Left lung (tissue), 10 donors: ENCODE data around the gene BCAS3. TPM values are rescaled to one million over a fixed set of nuclear protein-coding genes. Genes with fewer than 3 reads are reported as not detected.
"Not testable (repeated sequence)": the region's sequence is repeated elsewhere in the genome, so short reads cannot be mapped to it uniquely, and the experiment has no call there.

Source experiments
- ATAC-seq: fragments of 200-7000 bp; cut with Tn5 transposase; one replicate; pipeline ENCODE4 v1.9.1; 2020; ENCODE audit warnings: moderate library complexity
- DNase-seq, 4 donors: peaks; one replicate each; pipeline ENCODE4 v3.0.0-alpha.2; 2013 to 2020
- H3K27ac ChIP-seq, 2 donors: fragments of 200-600 bp; sonication (generic) in 1 of 2; one replicate each; pipeline versions ENCODE4 v1.5.0 to v1.8.0; 2020 to 2021
- H3K27me3 ChIP-seq, 2 donors: fragments of 200-600 bp; sonication (generic) in 1 of 2; one replicate each; pipeline versions ENCODE4 v1.5.0 to v1.8.0; 2020 to 2021
- H3K36me3 ChIP-seq, 2 donors: fragments of 200-600 bp; sonication (generic) in 1 of 2; one replicate each; pipeline versions ENCODE4 v1.5.0 to v1.8.0; 2020 to 2021
- H3K4me1 ChIP-seq, 2 donors: fragments of 200-600 bp; one replicate each; pipeline ENCODE4 v1.8.0; 2021
- H3K4me3 ChIP-seq, 2 donors: fragments of 200-600 bp; sonication (generic) in 1 of 2; one replicate each; pipeline versions ENCODE4 v1.5.0 to v1.8.0; 2020 to 2021; ENCODE audit warnings: mild to moderate bottlenecking in 1 of 2
- H3K9me3 ChIP-seq, 2 donors: fragments of 200-600 bp; sonication (generic) in 1 of 2; one replicate each; pipeline versions ENCODE4 v1.5.0 to v1.8.0; 2020 to 2021
- CTCF ChIP-seq, 2 donors: fragments of 200-600 bp; sonication (generic) in 1 of 2; IDR thresholded peaks; one replicate each; pipeline versions ENCODE4 v1.5.0 to v1.8.0; 2021; ENCODE audit warnings: antibody characterized with exemption in 2 of 2
- intact Hi-C, 2 donors: fragments of 100-400 bp; cut with DNase I; formaldehyde crosslinking; loops; one replicate each; pipeline versions ENCODE4 v1.11.2 to v1.14.2; 2022
- polyA plus RNA-seq, 6 donors: library from polyadenylated mRNA; unstranded; fragments of 120-200 nt; gene quantifications; one replicate each; pipeline ENCODE4 v1.2.1, GENCODE V29; 2013; ENCODE audit not compliant: insufficient read length in 6 of 6
- total RNA-seq, 2 donors: library from RNA; stranded (reverse); fragmentation: NEBNext Ultra II Directional; extraction: Animal tissue kit (Norgen Biotek cat#: 25700); gene quantifications; one replicate each; pipeline ENCODE4 v1.2.1, GENCODE V29; 2021
- donor health status: DM: no; HTN: yes; CAD: no.
- donor health status: DM: no; HTN: no; CAD: no.

The BCAS3 gene
- total and polyA plus RNA-seq, 8 donors, result 21.2 to 29.6 (median 28.0) TPM

DNA sequence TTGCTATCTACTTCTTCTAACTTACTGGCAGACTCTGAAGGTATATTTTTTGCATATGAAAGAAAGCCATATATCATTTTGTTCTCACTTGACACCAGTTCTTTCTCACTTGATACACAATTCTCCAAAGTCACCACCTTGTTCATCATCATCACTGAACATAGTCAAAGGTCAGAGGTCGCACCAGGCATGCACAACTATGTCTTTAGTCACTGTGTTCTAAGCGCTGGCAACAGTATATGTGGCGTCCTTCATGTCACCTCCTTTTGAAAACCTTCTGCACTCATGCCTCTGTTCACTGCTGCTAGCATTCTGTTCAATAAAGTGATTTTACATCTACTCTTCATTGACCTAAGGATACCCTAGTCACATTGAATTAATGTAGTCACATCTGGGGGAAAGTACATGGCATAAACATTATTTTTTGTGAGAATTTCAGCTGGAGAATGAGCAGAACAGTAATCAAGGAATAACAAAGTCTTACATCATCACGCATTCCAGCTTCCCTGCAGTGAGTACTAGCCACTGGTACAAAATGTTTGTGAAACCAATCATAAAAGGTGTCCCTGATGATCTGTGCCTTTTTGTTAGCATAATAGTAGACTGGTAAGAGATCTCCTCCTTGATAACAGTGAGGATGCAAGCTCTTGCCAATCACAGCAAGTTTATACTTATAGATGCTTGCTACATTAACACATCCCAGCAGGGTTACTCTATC, 754.1 kb downstream of the BCAS3 start:
- Histone ChIP-seq H3K27ac (no peak overlapping the region), H3K36me3 (no peaks in the 10 kb centered on the region), H3K27me3 (no peaks in the 10 kb centered on the region), H3K9me3 (peaks cover 0 to 6% of the 10 kb centered on the region in 2 donors), H3K4me3 (no peak overlapping the region), H3K4me1 (no peaks in the 10 kb centered on the region)
- DNase-seq, result no peak
- intact Hi-C loops, result no loop called here
- no peak for ATAC-seq
- TF ChIP-seq CTCF (IDR thresholded peaks at IDR 0.05), result no peak

GRCh38 chr17:61436273-61436672, 758.6 kb downstream of the BCAS3 start:
- no peak overlapping the region for H3K27ac ChIP-seq
- H3K4me3 ChIP-seq, result no peak overlapping the region
- no peaks in the 10 kb centered on the region for H3K27me3 ChIP-seq
- intact Hi-C loops, result no loop called here
- H3K9me3 ChIP-seq, result peaks cover 0 to 15% of the 10 kb centered on the region in 2 donors
- DNase-seq, result no peak
- ATAC-seq, result no peak
- no peak for TF ChIP-seq CTCF (IDR thresholded peaks at IDR 0.05)
- no peaks in the 10 kb centered on the region for H3K36me3 ChIP-seq
- H3K4me1 ChIP-seq, result no peaks in the 10 kb centered on the region

DNA sequence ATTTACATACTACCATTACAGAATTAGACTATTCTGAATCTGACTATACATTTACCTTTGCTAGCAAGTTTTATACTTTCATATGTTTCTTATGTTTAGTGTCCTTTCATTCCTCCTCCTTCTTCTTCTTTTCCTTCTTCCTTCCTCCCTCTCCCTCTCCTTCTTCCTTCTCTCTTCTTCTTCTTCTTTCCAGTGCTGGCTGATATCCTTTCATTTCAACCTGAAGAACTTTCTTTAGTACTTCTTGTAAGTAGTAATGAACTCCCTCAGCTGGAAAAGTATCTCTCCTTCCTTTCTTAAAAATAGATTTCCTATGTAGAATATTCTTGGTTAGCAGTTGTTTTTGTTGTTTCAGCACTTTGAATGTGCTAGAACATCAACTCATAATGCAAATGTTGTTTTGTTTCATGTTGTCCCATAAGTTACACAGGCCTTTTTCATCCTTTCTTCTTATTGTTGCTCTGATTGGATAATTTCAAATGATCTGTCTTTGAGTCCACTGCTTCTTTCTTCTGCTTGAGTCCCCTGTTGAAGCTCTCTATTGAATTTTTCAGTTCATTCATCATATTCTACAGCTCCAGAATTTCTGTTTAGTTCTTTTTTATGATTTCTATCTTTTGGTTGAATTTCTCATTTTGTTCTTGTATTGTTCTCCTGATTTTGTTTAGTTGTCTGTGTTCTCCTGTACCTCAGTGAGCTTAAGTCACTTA, 759.5 kb downstream of the BCAS3 start:
- TF ChIP-seq CTCF (IDR thresholded peaks at IDR 0.05), result no peak
- intact Hi-C loops, result no loop called here
- H3K36me3 ChIP-seq, result no peaks in the 10 kb centered on the region
- ATAC-seq (no peak), DNase-seq (no peak)
- H3K4me3 ChIP-seq, result no peak overlapping the region
- no peaks in the 10 kb centered on the region for H3K4me1 ChIP-seq
- no peak overlapping the region for H3K27ac ChIP-seq
- H3K9me3 ChIP-seq, result peaks cover 0 to 15% of the 10 kb centered on the region in 2 donors
- H3K27me3 ChIP-seq, result no peaks in the 10 kb centered on the region

GRCh38 chr17:61440697-61441096, 763.0 kb downstream of the BCAS3 start:
- Histone ChIP-seq H3K4me3 (no peak overlapping the region), H3K36me3 (no peaks in the 10 kb centered on the region)
- no peak for ATAC-seq

GRCh38 chr17:61441507-61441906, 763.9 kb downstream of the BCAS3 start:
- ATAC-seq, H3K27ac ChIP-seq, H3K4me3 ChIP-seq, H3K36me3 ChIP-seq, H3K4me1 ChIP-seq, DNase-seq, intact Hi-C loops: not testable (repeated sequence)
- Histone ChIP-seq H3K9me3 (peaks cover 0 to 11% of the 10 kb centered on the region in 2 donors), H3K27me3 (peaks cover 0 to 21% of the 10 kb centered on the region in 2 donors)

More at GRCh38 chr17:61440697-61441096, 763.0 kb downstream of the BCAS3 start:
- no peak for TF ChIP-seq CTCF (IDR thresholded peaks at IDR 0.05)
- Histone ChIP-seq H3K9me3 (peaks cover 0 to 15% of the 10 kb centered on the region in 2 donors), H3K4me1 (no peaks in the 10 kb centered on the region), H3K27ac (no peak overlapping the region), H3K27me3 (peaks cover 0 to 16% of the 10 kb centered on the region in 2 donors)
- intact Hi-C loops, result no loop called here
- DNase-seq, result no peak
